ENCODE results near the gene SCN2A. TPM values are rescaled to one million over a fixed set of nuclear protein-coding genes. Genes with fewer than 3 reads are reported as not detected.
A peak's percentile ranks its signal among the peaks of the same experiment; 100 is the strongest.
"Not testable (repeated sequence)": the region's sequence is repeated elsewhere in the genome, so short reads cannot be mapped to it uniquely, and the experiment has no call there.

Gene SCN2A
- total RNA-seq, 3 donors from 2014 or later: 0.05 TPM; not detected in 2

DNA sequence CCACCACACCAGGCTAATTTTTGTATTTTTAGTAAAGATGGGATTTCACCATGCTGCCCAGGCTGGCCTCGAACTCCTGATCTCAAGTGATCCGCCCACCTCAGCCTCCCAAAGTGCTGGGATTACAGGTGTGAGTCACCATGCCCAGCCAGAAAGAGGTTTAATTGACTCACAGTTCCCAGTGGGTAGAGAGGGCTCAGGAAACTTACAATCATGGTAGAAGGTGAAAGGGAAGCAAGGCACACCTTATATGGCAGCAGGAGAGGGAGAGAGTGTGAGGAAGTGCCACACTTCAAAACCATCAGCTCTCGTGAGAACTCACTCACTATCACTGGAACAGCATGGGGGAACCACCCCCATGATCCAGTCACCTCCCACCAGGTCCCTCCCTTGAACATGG is 159.4 kb downstream of the SCN2A start:
- peak; percentile 56 to 72 for ATAC-seq
- not testable (repeated sequence) for H3K27me3 Mint-ChIP-seq (ENCODE audit: low read depth); H3K9me3 Mint-ChIP-seq; H3K4me3 Mint-ChIP-seq; H3K36me3 Mint-ChIP-seq (ENCODE audit: insufficient read depth); H3K4me1 Mint-ChIP-seq (ENCODE audit: low read depth); DNase-seq

DNA sequence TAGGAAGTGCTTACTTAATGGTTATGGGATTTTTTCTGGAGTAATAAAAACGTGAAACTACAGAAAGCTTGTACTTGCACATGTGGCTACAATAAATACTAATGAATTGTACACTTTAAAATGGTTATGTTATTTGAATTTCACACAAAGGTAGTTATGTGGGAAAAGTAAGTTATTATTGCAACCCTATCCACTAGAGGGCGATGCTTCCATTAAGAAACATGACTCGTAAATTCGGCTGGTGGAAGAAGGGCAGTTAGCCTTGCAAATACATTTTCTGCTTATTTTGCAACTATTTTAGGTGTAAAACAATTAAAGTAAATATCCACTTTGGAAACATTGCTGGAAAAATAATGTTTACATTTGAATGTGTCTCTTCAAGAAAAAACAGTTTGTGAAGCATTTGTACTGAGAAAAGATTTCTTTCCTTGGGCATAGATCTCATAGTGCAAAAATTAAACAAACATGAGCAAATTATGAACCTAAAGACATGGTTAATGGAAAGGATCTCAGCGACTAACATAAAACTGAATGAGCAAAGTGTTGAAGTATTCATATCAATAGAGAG is 162.2 kb downstream of the SCN2A start:
- H3K4me1 Mint-ChIP-seq (ENCODE audit: low read depth): no peaks in the 10 kb centered on the region
- no peaks in the 10 kb centered on the region for H3K36me3 Mint-ChIP-seq (ENCODE audit: insufficient read depth)
- ATAC-seq (no peak), DNase-seq (no peak)
- H3K27me3 Mint-ChIP-seq (ENCODE audit: low read depth): peaks cover 7% of the 10 kb centered on the region
- H3K9me3 Mint-ChIP-seq: no peaks in the 10 kb centered on the region
- H3K4me3 Mint-ChIP-seq: no peak overlapping the region

DNA sequence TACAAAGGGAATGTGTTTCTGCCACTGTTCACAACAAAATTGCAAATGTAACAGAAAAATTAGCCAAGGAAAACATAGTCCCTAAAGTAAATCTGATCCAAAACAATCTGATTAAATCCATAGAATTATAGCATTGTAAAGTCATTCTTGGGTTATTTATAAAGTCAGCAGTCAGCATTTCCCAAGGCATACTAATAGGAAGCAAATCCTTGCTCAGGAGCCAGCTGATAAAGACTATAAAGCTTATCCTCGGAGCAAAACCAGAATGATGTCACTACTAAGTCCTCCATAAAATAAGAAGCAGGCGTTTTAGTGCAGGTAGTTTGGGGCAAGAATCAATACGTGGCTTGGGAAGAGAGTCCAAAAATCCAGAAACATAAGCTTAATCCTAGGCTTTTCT is 162.9 kb downstream of the SCN2A start:
- Mint-ChIP-seq H3K4me1 (ENCODE audit: low read depth) (no peaks in the 10 kb centered on the region), H3K36me3 (ENCODE audit: insufficient read depth) (no peaks in the 10 kb centered on the region), H3K27me3 (ENCODE audit: low read depth) (peaks cover 8% of the 10 kb centered on the region), H3K9me3 (no peaks in the 10 kb centered on the region), H3K4me3 (no peak overlapping the region)
- ATAC-seq (no peak), DNase-seq (no peak)

DNA sequence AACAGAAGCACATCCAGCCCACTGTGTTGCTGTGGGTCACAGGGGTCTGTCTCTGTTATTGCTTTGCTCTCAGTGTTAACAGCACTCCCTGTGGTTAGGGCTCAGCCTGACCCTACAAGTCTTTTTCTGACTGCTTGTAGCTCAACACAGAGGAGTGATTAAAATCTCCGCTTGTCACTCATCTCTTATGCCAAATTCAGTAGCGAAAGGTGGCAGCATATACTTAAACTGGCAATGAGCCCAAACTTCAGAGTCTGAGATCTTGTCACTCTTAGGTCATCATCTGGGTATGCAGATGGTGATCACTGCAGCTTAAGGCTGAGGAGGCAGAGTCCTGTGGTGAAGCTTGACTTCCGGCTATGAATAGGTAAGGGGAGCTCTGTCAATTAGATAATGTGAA is 167.0 kb downstream of the SCN2A start:
- no peak for ATAC-seq
- H3K9me3 Mint-ChIP-seq: no peaks in the 10 kb centered on the region
- DNase-seq: no peak
- H3K36me3 Mint-ChIP-seq (ENCODE audit: insufficient read depth): no peaks in the 10 kb centered on the region
- H3K4me1 Mint-ChIP-seq (ENCODE audit: low read depth): no peaks in the 10 kb centered on the region
- no peak overlapping the region for H3K4me3 Mint-ChIP-seq
- peaks cover 3% of the 10 kb centered on the region for H3K27me3 Mint-ChIP-seq (ENCODE audit: low read depth)

DNA sequence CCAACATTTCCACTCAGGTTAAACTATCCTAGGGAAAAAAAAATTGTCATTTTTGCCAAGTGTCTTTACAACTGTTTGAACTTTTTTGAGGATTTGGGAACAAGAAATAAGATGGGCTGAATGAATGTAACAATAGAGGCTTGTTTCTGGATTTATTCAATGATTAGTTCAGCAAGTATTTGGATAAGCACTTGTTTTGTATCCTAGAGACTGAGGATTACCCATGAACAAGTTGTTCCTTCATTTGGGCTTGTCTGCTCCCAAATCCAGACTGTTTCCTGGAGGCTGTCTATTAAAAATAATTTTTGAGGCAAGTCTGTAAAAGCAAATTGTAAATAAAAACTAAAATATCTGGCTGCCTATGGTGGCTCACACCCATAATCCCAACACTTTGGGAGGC is 168.3 kb downstream of the SCN2A start:
- Mint-ChIP-seq H3K27me3 (ENCODE audit: low read depth) (peaks cover 3% of the 10 kb centered on the region), H3K4me3 (no peak overlapping the region), H3K4me1 (ENCODE audit: low read depth) (no peaks in the 10 kb centered on the region), H3K9me3 (no peaks in the 10 kb centered on the region), H3K36me3 (ENCODE audit: insufficient read depth) (no peaks in the 10 kb centered on the region)
- no peak for DNase-seq
- ATAC-seq: no peak

DNA sequence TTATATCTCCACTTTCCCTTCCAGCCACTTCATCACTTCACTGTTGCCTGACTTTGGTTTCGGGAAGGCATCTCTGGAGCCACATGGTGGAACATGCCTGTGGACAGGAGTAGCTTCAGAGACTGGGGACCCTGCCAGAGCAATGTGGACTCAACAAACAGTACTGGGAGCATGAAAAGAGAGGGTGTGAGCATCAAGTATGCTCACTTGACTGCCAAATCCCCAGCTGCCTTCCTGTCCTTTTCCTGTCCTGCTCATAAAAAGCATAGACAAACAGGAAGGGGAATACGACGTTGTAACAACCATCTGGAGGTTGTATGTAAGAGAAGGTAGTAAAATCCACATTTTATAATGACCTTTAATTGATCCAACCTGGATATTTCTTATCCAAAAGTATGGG is 169.0 kb downstream of the SCN2A start:
- ATAC-seq: no peak
- Mint-ChIP-seq H3K9me3 (no peaks in the 10 kb centered on the region), H3K4me1 (ENCODE audit: low read depth) (no peaks in the 10 kb centered on the region), H3K36me3 (ENCODE audit: insufficient read depth) (no peaks in the 10 kb centered on the region), H3K4me3 (no peak overlapping the region), H3K27me3 (ENCODE audit: low read depth) (peaks cover 3% of the 10 kb centered on the region)
- DNase-seq: no peak

DNA sequence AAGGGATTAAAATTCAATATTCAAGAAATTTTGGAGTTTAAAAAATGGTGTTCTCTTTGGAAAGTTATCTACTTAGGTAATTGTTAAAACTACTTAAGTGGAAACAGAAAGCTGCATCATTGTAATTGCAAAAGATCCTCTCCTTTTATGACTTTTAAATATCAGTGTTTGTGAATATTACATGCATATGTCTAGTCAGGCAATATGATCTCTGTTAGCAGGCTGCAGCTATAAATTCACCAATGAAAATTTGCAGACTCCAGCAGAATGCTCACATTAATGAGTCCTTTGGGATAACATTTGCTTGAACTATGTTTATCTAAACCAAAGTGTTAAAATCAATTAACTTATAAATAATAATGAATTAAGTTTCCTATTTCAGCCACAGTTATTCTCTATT is 171.1 kb downstream of the SCN2A start:
- ATAC-seq: no peak
- peaks cover 2% of the 10 kb centered on the region for H3K27me3 Mint-ChIP-seq (ENCODE audit: low read depth)
- H3K4me1 Mint-ChIP-seq (ENCODE audit: low read depth): no peaks in the 10 kb centered on the region
- H3K4me3 Mint-ChIP-seq: no peak overlapping the region
- H3K36me3 Mint-ChIP-seq (ENCODE audit: insufficient read depth): no peaks in the 10 kb centered on the region
- H3K9me3 Mint-ChIP-seq: no peaks in the 10 kb centered on the region
- DNase-seq: no peak

DNA sequence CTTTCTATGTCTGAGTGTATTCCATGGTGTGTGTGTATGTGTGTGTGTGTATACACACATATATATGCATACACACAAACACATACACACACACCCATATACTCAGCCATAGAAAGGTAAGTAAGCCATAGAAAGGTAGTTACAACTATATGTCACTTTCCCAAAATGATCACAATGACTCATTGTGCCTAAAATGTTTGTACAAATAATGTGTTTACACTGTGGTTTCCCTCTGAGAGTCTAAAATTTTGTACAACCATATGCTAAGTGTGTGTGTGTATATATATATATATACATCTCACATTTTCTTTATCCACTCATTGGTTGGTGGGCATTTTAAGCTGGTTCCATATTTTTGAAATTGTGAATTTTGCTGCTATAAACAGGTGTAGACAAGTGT is 175.0 kb downstream of the SCN2A start:
- Mint-ChIP-seq H3K9me3 (peaks cover 7% of the 10 kb centered on the region), H3K4me1 (ENCODE audit: low read depth) (no peaks in the 10 kb centered on the region), H3K27me3 (ENCODE audit: low read depth) (peaks cover 8% of the 10 kb centered on the region), H3K4me3 (no peak overlapping the region), H3K36me3 (ENCODE audit: insufficient read depth) (no peaks in the 10 kb centered on the region)
- DNase-seq (no peak), ATAC-seq (no peak)

DNA sequence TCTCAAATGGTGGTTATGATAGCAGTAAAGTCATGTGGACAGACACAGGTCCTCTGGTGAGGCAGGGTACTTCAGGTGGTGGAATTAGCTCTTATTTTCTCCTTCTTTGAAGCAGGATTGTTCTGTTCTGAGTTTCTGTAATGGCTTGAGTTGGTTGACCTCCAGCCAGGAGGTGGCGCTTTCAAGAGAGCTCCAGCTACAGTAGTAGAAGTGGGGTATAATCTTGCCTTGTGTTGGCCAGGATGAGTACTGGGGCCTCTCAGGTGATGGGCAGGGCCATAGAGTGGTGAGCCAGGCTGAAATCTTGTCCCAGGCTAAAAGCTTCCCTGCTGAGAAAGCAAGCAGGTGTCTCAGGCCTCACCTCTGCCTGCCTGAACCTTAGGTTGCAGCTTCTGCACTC is 177.8 kb downstream of the SCN2A start:
- ATAC-seq: no peak
- no peak overlapping the region for H3K4me3 Mint-ChIP-seq
- DNase-seq: no peak

DNA sequence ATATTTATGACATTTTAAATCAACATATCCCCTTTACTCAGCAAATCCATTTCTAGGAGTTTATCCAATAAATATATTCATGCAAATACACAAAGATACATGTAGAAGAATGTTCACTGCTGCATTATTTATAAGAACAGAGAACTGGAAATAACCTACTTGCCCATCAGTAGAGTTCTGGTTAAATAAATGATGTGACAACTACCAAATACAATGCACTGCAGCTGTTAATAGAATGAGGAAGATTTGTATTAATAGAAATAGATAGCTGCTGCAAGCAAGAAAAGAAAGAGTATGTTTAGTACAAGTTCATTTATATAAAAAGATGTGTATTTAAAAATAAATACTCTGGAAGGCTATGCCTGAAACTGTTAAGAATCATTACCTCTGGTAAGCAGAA is 181.0 kb downstream of the SCN2A start:
- no peaks in the 10 kb centered on the region for H3K36me3 Mint-ChIP-seq (ENCODE audit: insufficient read depth)
- H3K4me3 Mint-ChIP-seq: no peak overlapping the region
- H3K9me3 Mint-ChIP-seq: peaks cover 12% of the 10 kb centered on the region
- ATAC-seq (no peak), DNase-seq (no peak)
- peaks cover 8% of the 10 kb centered on the region for H3K27me3 Mint-ChIP-seq (ENCODE audit: low read depth)
- no peaks in the 10 kb centered on the region for H3K4me1 Mint-ChIP-seq (ENCODE audit: low read depth)

More for the DNA sequence above, 177.8 kb downstream of the SCN2A start:
- peaks cover 8% of the 10 kb centered on the region for H3K27me3 Mint-ChIP-seq (ENCODE audit: low read depth)
- no peaks in the 10 kb centered on the region for H3K36me3 Mint-ChIP-seq (ENCODE audit: insufficient read depth)
- H3K9me3 Mint-ChIP-seq: peaks cover 7% of the 10 kb centered on the region
- H3K4me1 Mint-ChIP-seq (ENCODE audit: low read depth): no peaks in the 10 kb centered on the region

DNA sequence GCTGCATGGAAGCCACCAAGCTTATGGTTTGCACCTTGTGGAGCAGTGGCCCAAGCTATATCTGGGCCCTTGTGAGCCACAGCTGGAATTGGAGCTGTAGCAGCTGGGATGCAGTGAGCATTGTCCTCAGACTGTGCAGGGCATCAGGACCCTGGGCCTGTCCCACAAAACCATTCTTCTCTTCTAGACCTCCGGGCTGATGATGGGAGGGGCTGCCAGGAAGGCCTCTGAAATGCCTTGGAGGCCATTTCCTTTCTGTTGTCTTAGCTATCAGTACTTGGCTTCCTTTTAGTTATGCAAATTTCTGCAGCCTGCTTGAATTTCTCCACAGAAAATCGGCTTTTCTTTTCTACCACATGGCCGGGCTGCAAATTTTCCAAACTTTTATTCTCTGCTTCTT is 183.9 kb downstream of the SCN2A start:
- ATAC-seq (no peak), DNase-seq (no peak)
- Mint-ChIP-seq H3K27me3 (ENCODE audit: low read depth) (peaks cover 7% of the 10 kb centered on the region), H3K9me3 (peaks cover 5% of the 10 kb centered on the region), H3K4me3 (no peak overlapping the region), H3K36me3 (ENCODE audit: insufficient read depth) (no peaks in the 10 kb centered on the region), H3K4me1 (ENCODE audit: low read depth) (no peaks in the 10 kb centered on the region)

DNA sequence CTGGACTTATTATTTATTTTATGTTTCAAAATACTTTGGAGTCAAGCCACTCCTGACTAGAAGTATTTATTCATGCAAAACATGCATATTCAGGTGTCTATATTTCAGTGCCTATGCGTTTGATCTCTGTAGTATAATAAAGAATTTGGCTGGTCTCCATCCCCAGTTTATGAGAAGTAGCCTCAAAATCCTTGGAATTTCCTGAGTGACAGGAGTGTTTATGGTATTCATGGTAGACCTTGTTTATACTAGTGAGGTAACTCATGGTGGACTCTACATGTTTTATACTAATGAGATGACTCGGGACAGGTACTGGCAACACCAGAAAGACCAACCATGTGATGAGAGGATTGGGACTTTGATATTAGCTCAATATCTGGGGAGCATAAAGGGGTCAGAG is 186.3 kb downstream of the SCN2A start:
- no peaks in the 10 kb centered on the region for H3K4me1 Mint-ChIP-seq (ENCODE audit: low read depth)
- peaks cover 3% of the 10 kb centered on the region for H3K27me3 Mint-ChIP-seq (ENCODE audit: low read depth)
- no peak overlapping the region for H3K4me3 Mint-ChIP-seq

DNA sequence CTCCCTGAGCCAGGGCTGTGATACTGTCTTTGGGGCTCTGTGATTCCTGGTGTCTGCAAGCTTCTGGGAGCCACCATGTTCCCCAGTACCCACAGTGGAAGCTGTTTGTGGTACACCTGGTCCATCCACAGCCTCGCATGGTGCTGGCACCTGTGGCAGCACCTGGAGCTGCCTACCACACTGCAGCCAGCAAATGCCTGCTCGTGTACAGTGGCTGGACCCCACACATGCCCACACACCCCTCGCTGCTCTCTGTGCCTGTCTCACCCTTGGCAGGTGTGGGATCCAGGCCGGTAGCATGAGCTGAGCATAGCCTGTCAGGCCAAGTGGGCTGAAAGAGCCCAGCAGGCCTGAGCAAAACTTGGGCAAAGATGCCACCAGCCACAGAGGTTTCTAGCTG is 188.5 kb downstream of the SCN2A start:
- H3K4me1 Mint-ChIP-seq (ENCODE audit: low read depth): no peaks in the 10 kb centered on the region
- H3K4me3 Mint-ChIP-seq: no peak overlapping the region
- H3K36me3 Mint-ChIP-seq (ENCODE audit: insufficient read depth): no peaks in the 10 kb centered on the region
- ATAC-seq (no peak), DNase-seq (no peak)
- peaks cover 5% of the 10 kb centered on the region for H3K9me3 Mint-ChIP-seq
- H3K27me3 Mint-ChIP-seq (ENCODE audit: low read depth): peaks cover 3% of the 10 kb centered on the region

More for the DNA sequence above, 186.3 kb downstream of the SCN2A start:
- no peak for DNase-seq
- ATAC-seq: no peak
- H3K9me3 Mint-ChIP-seq: peaks cover 5% of the 10 kb centered on the region
- H3K36me3 Mint-ChIP-seq (ENCODE audit: insufficient read depth): no peaks in the 10 kb centered on the region

DNA sequence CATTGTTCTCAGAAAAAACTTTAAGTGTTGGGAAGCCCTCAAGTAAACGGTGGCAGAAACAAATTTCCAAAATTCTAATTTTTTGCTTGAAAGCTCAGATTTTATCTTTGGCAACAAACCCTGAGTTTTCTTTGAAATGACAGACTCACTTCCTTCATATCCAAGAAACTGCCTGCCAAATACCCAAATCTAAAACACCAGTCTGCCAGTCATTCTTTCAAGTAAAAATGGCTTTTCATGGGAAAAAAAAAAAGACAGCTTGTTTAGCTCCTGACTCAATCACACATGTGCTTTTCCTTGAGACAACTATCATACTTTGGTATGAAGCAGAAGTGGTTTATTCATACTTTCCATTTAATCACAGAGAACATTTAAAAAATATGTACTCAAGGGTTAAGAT is 189.7 kb downstream of the SCN2A start:
- DNase-seq (no peak), ATAC-seq (no peak)
- Mint-ChIP-seq H3K9me3 (no peaks in the 10 kb centered on the region), H3K27me3 (ENCODE audit: low read depth) (peaks cover 3% of the 10 kb centered on the region), H3K4me3 (no peak overlapping the region), H3K36me3 (ENCODE audit: insufficient read depth) (no peaks in the 10 kb centered on the region), H3K4me1 (ENCODE audit: low read depth) (no peaks in the 10 kb centered on the region)

DNA sequence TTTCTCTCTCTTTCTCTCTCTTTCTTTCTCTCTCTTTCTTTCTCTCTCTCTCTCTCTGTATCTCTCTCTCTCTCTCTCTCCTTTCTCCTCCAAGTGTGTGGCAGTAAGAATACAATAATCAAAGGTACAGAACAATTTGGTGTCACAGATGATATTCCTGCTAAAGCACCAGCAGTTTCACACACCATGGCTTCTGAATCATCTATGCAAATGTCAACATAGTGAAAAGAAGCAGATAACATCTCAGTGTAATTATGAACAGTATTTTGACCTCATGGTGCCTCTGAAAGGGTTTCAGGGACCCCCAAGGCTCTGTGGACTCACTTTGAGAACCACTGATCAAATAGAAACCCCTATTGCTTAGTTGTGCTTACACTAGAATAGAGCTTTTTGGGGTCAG is 191.8 kb downstream of the SCN2A start:
- H3K9me3 Mint-ChIP-seq: no peaks in the 10 kb centered on the region
- ATAC-seq: no peak
- no peak for DNase-seq
- H3K4me1 Mint-ChIP-seq (ENCODE audit: low read depth): no peaks in the 10 kb centered on the region
- H3K4me3 Mint-ChIP-seq: no peak overlapping the region
- H3K36me3 Mint-ChIP-seq (ENCODE audit: insufficient read depth): no peaks in the 10 kb centered on the region
- H3K27me3 Mint-ChIP-seq (ENCODE audit: low read depth): peaks cover 3% of the 10 kb centered on the region

Measured in activated T-cell treated with anti-CD3 and anti-CD28 coated beads, Interleukin-2, amount 50 U/mL, for 4 hours (primary cell).